GM23338 (cell line): ENCODE results near the gene NKRF.

ENCODE experiments used
- CREB1 ChIP-seq: fragments of 250-450 bp; sonication (Bioruptor Pico); IDR thresholded peaks from 2 replicates; pipeline ENCODE4 v1.5.0; 2020; ENCODE audit warnings: low read depth, mild to moderate bottlenecking, moderate library complexity
- EZH2 ChIP-seq: fragments of 200-600 bp; sonication (generic); IDR thresholded peaks from one replicate; pipeline ENCODE4 v1.8.0; 2017; ENCODE audit warnings: antibody characterized with exemption, mild to moderate bottlenecking, low read depth; ENCODE audit not compliant: unreplicated experiment
- EZH2phosphoT487 ChIP-seq: fragments of 200-600 bp; sonication (generic); IDR thresholded peaks from one replicate; pipeline ENCODE4 v1.8.1; 2018; ENCODE audit warnings: antibody characterized with exemption; ENCODE audit not compliant: unreplicated experiment
- JUNB ChIP-seq: IDR thresholded peaks from one replicate; pipeline ENCODE4 v1.6.1; 2016; ENCODE audit warnings: antibody characterized with exemption; ENCODE audit not compliant: unreplicated experiment
- NANOG ChIP-seq: IDR thresholded peaks from 2 replicates; pipeline ENCODE4 v1.6.1; 2016; ENCODE audit warnings: antibody characterized with exemption, borderline replicate concordance
- POLR2AphosphoS5 ChIP-seq: IDR thresholded peaks from 2 replicates; pipeline ENCODE4 v1.6.1; 2016; ENCODE audit warnings: antibody characterized with exemption, low read depth
- REST ChIP-seq: IDR thresholded peaks from one replicate; pipeline ENCODE4 v1.6.1; 2018; ENCODE audit warnings: antibody characterized with exemption; ENCODE audit not compliant: unreplicated experiment
- STAT1 ChIP-seq: IDR thresholded peaks from one replicate; pipeline ENCODE4 v1.6.1; 2016; ENCODE audit warnings: antibody characterized with exemption; ENCODE audit not compliant: unreplicated experiment
- ZNF114 ChIP-seq: fragments of 250-450 bp; sonication (Bioruptor Pico); IDR thresholded peaks from 2 replicates; pipeline ENCODE4 v1.5.0; 2020; ENCODE audit warnings: mild to moderate bottlenecking, moderate library complexity
- TF ChIP-seq, protein P1 (sequence below), 2 experiments: fragments of 200-600 bp in 1 of 2; sonication (generic) in 1 of 2; conservative IDR thresholded peaks; 2 replicates each; pipeline versions ENCODE4 v1.5.1 to v1.6.1; 2016 to 2017; ENCODE audit warnings: antibody characterized with exemption in 2 of 2, low read depth in 2 of 2, mild to moderate bottlenecking in 2 of 2, moderate library complexity in 1 of 2
- TF ChIP-seq, protein P2 (sequence below): fragments of 250-450 bp; sonication (Bioruptor Pico); IDR thresholded peaks from 2 replicates; pipeline ENCODE4 v1.5.0; 2020; ENCODE audit warnings: mild to moderate bottlenecking, moderate library complexity
- TF ChIP-seq, protein P3 (sequence below): IDR thresholded peaks from 2 replicates; pipeline ENCODE4 v1.6.1; 2016; ENCODE audit warnings: antibody characterized with exemption

GRCh38 chrX:119583431-119584059 lies 22.7 kb downstream of the NKRF start:
- TF ChIP-seq EZH2phosphoT487: no peak
- no peak for TF ChIP-seq EZH2
- no peak for TF ChIP-seq POLR2AphosphoS5
- TF ChIP-seq, protein P1, sequence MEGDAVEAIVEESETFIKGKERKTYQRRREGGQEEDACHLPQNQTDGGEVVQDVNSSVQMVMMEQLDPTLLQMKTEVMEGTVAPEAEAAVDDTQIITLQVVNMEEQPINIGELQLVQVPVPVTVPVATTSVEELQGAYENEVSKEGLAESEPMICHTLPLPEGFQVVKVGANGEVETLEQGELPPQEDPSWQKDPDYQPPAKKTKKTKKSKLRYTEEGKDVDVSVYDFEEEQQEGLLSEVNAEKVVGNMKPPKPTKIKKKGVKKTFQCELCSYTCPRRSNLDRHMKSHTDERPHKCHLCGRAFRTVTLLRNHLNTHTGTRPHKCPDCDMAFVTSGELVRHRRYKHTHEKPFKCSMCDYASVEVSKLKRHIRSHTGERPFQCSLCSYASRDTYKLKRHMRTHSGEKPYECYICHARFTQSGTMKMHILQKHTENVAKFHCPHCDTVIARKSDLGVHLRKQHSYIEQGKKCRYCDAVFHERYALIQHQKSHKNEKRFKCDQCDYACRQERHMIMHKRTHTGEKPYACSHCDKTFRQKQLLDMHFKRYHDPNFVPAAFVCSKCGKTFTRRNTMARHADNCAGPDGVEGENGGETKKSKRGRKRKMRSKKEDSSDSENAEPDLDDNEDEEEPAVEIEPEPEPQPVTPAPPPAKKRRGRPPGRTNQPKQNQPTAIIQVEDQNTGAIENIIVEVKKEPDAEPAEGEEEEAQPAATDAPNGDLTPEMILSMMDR (conservative IDR thresholded peaks at IDR 0.05; ENCODE audit: low read depth in 2 of 2): no peak
- TF ChIP-seq JUNB: no peak
- no peak for TF ChIP-seq CREB1
- no peak for TF ChIP-seq REST
- TF ChIP-seq, protein P2, sequence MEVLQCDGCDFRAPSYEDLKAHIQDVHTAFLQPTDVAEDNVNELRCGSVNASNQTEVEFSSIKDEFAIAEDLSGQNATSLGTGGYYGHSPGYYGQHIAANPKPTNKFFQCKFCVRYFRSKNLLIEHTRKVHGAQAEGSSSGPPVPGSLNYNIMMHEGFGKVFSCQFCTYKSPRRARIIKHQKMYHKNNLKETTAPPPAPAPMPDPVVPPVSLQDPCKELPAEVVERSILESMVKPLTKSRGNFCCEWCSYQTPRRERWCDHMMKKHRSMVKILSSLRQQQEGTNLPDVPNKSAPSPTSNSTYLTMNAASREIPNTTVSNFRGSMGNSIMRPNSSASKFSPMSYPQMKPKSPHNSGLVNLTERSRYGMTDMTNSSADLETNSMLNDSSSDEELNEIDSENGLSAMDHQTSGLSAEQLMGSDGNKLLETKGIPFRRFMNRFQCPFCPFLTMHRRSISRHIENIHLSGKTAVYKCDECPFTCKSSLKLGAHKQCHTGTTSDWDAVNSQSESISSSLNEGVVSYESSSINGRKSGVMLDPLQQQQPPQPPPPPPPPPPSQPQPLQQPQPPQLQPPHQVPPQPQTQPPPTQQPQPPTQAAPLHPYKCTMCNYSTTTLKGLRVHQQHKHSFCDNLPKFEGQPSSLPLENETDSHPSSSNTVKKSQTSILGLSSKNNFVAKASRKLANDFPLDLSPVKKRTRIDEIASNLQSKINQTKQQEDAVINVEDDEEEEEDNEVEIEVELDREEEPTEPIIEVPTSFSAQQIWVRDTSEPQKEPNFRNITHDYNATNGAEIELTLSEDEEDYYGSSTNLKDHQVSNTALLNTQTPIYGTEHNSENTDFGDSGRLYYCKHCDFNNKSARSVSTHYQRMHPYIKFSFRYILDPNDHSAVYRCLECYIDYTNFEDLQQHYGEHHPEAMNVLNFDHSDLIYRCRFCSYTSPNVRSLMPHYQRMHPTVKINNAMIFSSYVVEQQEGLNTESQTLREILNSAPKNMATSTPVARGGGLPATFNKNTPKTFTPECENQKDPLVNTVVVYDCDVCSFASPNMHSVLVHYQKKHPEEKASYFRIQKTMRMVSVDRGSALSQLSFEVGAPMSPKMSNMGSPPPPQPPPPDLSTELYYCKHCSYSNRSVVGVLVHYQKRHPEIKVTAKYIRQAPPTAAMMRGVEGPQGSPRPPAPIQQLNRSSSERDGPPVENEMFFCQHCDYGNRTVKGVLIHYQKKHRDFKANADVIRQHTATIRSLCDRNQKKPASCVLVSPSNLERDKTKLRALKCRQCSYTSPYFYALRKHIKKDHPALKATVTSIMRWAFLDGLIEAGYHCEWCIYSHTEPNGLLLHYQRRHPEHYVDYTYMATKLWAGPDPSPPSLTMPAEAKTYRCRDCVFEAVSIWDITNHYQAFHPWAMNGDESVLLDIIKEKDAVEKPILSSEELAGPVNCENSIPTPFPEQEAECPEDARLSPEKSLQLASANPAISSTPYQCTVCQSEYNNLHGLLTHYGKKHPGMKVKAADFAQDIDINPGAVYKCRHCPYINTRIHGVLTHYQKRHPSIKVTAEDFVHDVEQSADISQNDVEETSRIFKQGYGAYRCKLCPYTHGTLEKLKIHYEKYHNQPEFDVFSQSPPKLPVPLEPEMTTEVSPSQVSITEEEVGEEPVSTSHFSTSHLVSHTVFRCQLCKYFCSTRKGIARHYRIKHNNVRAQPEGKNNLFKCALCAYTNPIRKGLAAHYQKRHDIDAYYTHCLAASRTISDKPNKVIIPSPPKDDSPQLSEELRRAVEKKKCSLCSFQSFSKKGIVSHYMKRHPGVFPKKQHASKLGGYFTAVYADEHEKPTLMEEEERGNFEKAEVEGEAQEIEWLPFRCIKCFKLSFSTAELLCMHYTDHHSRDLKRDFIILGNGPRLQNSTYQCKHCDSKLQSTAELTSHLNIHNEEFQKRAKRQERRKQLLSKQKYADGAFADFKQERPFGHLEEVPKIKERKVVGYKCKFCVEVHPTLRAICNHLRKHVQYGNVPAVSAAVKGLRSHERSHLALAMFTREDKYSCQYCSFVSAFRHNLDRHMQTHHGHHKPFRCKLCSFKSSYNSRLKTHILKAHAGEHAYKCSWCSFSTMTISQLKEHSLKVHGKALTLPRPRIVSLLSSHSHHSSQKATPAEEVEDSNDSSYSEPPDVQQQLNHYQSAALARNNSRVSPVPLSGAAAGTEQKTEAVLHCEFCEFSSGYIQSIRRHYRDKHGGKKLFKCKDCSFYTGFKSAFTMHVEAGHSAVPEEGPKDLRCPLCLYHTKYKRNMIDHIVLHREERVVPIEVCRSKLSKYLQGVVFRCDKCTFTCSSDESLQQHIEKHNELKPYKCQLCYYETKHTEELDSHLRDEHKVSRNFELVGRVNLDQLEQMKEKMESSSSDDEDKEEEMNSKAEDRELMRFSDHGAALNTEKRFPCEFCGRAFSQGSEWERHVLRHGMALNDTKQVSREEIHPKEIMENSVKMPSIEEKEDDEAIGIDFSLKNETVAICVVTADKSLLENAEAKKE (CRISPR knock-in tag): no peak
- TF ChIP-seq, protein P3, sequence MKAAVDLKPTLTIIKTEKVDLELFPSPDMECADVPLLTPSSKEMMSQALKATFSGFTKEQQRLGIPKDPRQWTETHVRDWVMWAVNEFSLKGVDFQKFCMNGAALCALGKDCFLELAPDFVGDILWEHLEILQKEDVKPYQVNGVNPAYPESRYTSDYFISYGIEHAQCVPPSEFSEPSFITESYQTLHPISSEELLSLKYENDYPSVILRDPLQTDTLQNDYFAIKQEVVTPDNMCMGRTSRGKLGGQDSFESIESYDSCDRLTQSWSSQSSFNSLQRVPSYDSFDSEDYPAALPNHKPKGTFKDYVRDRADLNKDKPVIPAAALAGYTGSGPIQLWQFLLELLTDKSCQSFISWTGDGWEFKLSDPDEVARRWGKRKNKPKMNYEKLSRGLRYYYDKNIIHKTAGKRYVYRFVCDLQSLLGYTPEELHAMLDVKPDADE: no peak
- TF ChIP-seq STAT1: no peak
- no peak for TF ChIP-seq NANOG
- TF ChIP-seq ZNF114: no peak
